PC-3 (cell line): ENCODE results near the gene TNFRSF19. TPM values are rescaled to one million over a fixed set of nuclear protein-coding genes. Genes with fewer than 3 reads are reported as not detected.

ENCODE experiments used
- ATAC-seq: fragments of 200-7000 bp; cut with Tn5 transposase; 2 replicates; pipeline ENCODE4 v1.9.1; 2020; ENCODE audit warnings: mild to moderate bottlenecking, moderate library complexity
- BruUV-seq: library from RNA; stranded (reverse); fragments of 400-500 nt; replicated peaks from 2 replicates; lab custom pipeline; 2021; lab: Mats Ljungman, UMichigan
- CTCF ChIA-PET: fragments of 300-600 bp; sonication (Branson Sonifier 250); formaldehyde crosslinking; loops from one replicate; lab custom pipeline; 2022; ENCODE audit warnings: antibody characterized with exemption; lab: Charles Lee
- POLR2A ChIA-PET: fragments of 300-600 bp; sonication (Branson Sonifier 250); formaldehyde crosslinking; loops from one replicate; lab custom pipeline; 2022; ENCODE audit warnings: antibody characterized with exemption; ENCODE audit not compliant: unreplicated experiment; lab: Charles Lee
- DNase-seq: peaks from one replicate; pipeline ENCODE4 v3.0.0-alpha.2; 2015
- H2AFZ ChIP-seq: fragments of 300-600 bp; sonication (generic); 2 replicates; pipeline ENCODE4 v1.6.0; 2016; ENCODE audit warnings: antibody characterized with exemption, low read length
- H3F3A ChIP-seq: fragments of 300-600 bp; sonication (generic); one replicate; pipeline ENCODE4 v1.6.0; 2017; ENCODE audit warnings: antibody characterized with exemption, low read length, control low read depth, mild to moderate bottlenecking; ENCODE audit not compliant: unreplicated experiment
- H3K27ac ChIP-seq: fragments of 300-600 bp; sonication (generic); 2 replicates; pipeline ENCODE4 v1.5.1; 2016; ENCODE audit warnings: mild to moderate bottlenecking, low read length
- H3K27me3 ChIP-seq: fragments of 300-600 bp; sonication (generic); 2 replicates; pipeline ENCODE4 v1.6.1; 2016; ENCODE audit warnings: low read length, mixed read lengths
- H3K36me3 ChIP-seq: fragments of 300-600 bp; sonication (generic); 2 replicates; pipeline ENCODE4 v1.6.1; 2016; ENCODE audit warnings: low read depth, mixed run types, low read length, mixed read lengths
- H3K4me1 ChIP-seq: fragments of 300-600 bp; sonication (generic); 2 replicates; pipeline ENCODE4 v1.5.1; 2016; ENCODE audit warnings: low read length; ENCODE audit not compliant: insufficient read depth
- H3K4me2 ChIP-seq: fragments of 300-600 bp; sonication (generic); 2 replicates; pipeline ENCODE4 v1.6.0; 2016; ENCODE audit warnings: low read length
- H3K4me3 ChIP-seq: fragments of 300-600 bp; sonication (generic); 2 replicates; pipeline ENCODE4 v1.5.1; 2016; ENCODE audit warnings: mild to moderate bottlenecking, low read length, mixed read lengths
- H3K79me2 ChIP-seq: fragments of 300-600 bp; sonication (generic); 2 replicates; pipeline ENCODE4 v1.6.1; 2017; ENCODE audit warnings: low read length, mixed read lengths
- H3K9ac ChIP-seq: fragments of 300-600 bp; sonication (generic); 2 replicates; pipeline ENCODE4 v1.6.0; 2016; ENCODE audit warnings: mild to moderate bottlenecking, low read length
- H3K9me2 ChIP-seq: fragments of 300-600 bp; sonication (generic); replicated peaks from 2 replicates; pipeline ENCODE4 v1.6.1; 2016; ENCODE audit warnings: mixed run types, low read length, mixed read lengths
- H3K9me3 ChIP-seq: fragments of 300-600 bp; sonication (generic); 2 replicates; pipeline ENCODE4 v1.6.1; 2016; ENCODE audit warnings: low read length, mixed read lengths
- H4K20me1 ChIP-seq: fragments of 300-600 bp; sonication (generic); 2 replicates; pipeline ENCODE4 v1.6.1; 2016; ENCODE audit warnings: low read length, mixed read lengths
- CTCF ChIP-seq: fragments of 300-600 bp; sonication (generic); conservative IDR thresholded peaks from 2 replicates; pipeline ENCODE4 v1.5.1; 2017; ENCODE audit warnings: antibody characterized with exemption, low read depth, mild to moderate bottlenecking, low read length
- EZH2 ChIP-seq: fragments of 300-600 bp; sonication (generic); IDR thresholded peaks from one replicate; pipeline ENCODE4 v1.6.1; 2017; ENCODE audit warnings: antibody characterized with exemption, mild to moderate bottlenecking, low read length; ENCODE audit not compliant: unreplicated experiment
- EZH2phosphoT487 ChIP-seq: fragments of 300-600 bp; sonication (generic); IDR thresholded peaks from 2 replicates; pipeline ENCODE4 v1.6.1; 2018; ENCODE audit warnings: mild to moderate bottlenecking, antibody characterized with exemption, low read length, borderline replicate concordance
- intact Hi-C: fragments of 100-400 bp; cut with micrococcal nuclease; formaldehyde crosslinking; loops from 2 replicates; pipeline ENCODE4 v1.9.0; 2023
- total RNA-seq: library from RNA; depleted of rRNA; stranded (reverse); fragments of >200 nt; gene quantifications from 2 replicates; pipeline ENCODE4 v1.2.3, GENCODE V29; 2014

TNFRSF19 gene
- total RNA-seq, 1 experiment from 2014 or later: 6.1 TPM

- Histone ChIP-seq H2AFZ (peak overlapping the region; percentile 53), H3K36me3 (no peaks in the 10 kb centered on the region), H3K9me2 (no peaks in the 10 kb centered on the region), H3F3A (no peaks in the 10 kb centered on the region), H3K9ac (peak overlapping the region; percentile 66), H3K4me1 (peaks cover 23% of the 10 kb centered on the region), H3K27me3 (no peaks in the 10 kb centered on the region), H3K9me3 (no peaks in the 10 kb centered on the region), H3K79me2 (no peaks in the 10 kb centered on the region), H3K4me2 (peak overlapping the region; percentile 59), H3K4me3 (peak overlapping the region; percentile 60), H4K20me1 (no peaks in the 10 kb centered on the region), H3K27ac (peak overlapping the region; percentile 30; the same call in 1 of the 2 replicates)
- no peak for TF ChIP-seq EZH2
- no peak for TF ChIP-seq CTCF
- TF ChIP-seq EZH2phosphoT487: no peak
- intact Hi-C loops: loop anchor here (5.0 kb wide), 1 partner anchor 36 kb away; no protein-coding TSS in a partner anchor
- peak; percentile 31 for ATAC-seq
- CTCF ChIA-PET: no interaction called here
- DNase-seq: peak; percentile 14
- POLR2A ChIA-PET: no interaction called here
- no TSS peak for BruUV-seq
These were observed 146.2 kb downstream of the TNFRSF19 start for GRCh38 chr13:23716401-23716800.

GRCh38 chr13:23718996-23719395 is 148.8 kb downstream of the TNFRSF19 start:
- Histone ChIP-seq H3K27me3 (no peaks in the 10 kb centered on the region), H2AFZ (no peak overlapping the region), H3F3A (no peaks in the 10 kb centered on the region), H3K9ac (no peak overlapping the region), H3K4me3 (no peak overlapping the region), H3K27ac (peak overlapping the region; percentile 9; the same call in 1 of the 2 replicates), H3K9me2 (no peaks in the 10 kb centered on the region), H3K36me3 (no peaks in the 10 kb centered on the region), H3K9me3 (no peaks in the 10 kb centered on the region), H3K4me1 (peaks cover 36% of the 10 kb centered on the region), H3K79me2 (no peaks in the 10 kb centered on the region), H4K20me1 (no peaks in the 10 kb centered on the region), H3K4me2 (peak overlapping the region; percentile 4; the same call in 1 of the 2 replicates)
- POLR2A ChIA-PET: interaction anchor here (0.6 kb wide), 1 partner anchor 29 kb away, joined by 3 read pairs; no protein-coding TSS in a partner anchor
- TF ChIP-seq EZH2phosphoT487 (no peak), EZH2 (no peak), CTCF (no peak)
- CTCF ChIA-PET: interaction anchor here (0.7 kb wide), 1 partner anchor 171 kb away, joined by 4 read pairs; no protein-coding TSS in a partner anchor
- ATAC-seq: no peak
- peak; percentile 29 for DNase-seq
- no TSS peak for BruUV-seq
- intact Hi-C loops: loop anchor here (2.0 to 5.0 kb wide), 2 partner anchors 33 to 76 kb away; no protein-coding TSS in a partner anchor
